GM12892 (cell line): ENCODE measurements around the gene WNT16.

ENCODE experiments used
- POLR2A ChIP-seq: IDR thresholded peaks from 2 replicates; pipeline ENCODE4 v1.6.1; 2011; ENCODE audit warnings: low read depth, low read length, control low read depth
- POLR2AphosphoS5 ChIP-seq: IDR thresholded peaks from 2 replicates; pipeline ENCODE4 v1.6.1; 2011; ENCODE audit warnings: low read depth, low read length, control low read depth

DNA sequence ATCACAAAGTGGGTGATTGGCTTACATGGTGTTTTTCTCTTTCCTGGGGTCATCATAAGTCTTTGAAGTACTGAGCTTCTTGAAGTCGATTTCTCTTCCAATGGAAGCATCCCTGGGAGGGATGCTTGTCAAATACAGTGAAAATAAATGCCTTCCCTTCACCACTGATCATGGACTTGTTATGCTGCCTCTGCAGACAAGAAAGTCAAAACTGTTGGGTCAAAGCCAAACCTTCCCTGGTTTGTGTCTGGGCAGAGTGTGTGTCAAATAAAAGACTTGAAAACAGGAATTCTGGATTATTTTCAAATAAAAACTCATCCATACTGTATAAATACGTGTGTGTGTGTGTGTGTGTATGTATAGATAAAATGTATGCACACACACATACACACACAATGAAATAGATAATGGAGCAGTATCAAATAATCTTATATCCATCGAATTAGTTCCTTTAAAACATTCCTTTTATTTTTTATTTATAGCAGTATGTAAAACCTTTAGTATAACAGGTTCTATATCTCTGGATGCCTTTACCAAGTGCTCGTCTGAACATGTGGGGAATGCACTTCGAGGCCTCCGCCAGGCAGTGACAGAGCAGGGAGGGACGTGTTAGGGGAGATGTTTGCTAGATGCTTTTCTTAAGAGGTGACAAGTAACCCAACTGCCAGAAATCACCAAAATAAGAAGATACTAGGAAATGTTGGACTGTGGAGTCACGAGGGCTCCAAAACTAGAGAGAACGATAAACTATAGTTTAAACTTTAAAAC lies 27.2 kb upstream of the WNT16 start:
- TF ChIP-seq POLR2A: no peak
- TF ChIP-seq POLR2AphosphoS5: no peak
